ENCODE measurements around the gene ROBO1.
"Not testable (repeated sequence)": the region's sequence is repeated elsewhere in the genome, so short reads cannot be mapped to it uniquely, and the experiment has no call there.

The ROBO1 gene

GRCh38 chr3:79543218-79543982 lies 224.4 kb downstream of the ROBO1 start:
- DNase-seq: no peak

DNA sequence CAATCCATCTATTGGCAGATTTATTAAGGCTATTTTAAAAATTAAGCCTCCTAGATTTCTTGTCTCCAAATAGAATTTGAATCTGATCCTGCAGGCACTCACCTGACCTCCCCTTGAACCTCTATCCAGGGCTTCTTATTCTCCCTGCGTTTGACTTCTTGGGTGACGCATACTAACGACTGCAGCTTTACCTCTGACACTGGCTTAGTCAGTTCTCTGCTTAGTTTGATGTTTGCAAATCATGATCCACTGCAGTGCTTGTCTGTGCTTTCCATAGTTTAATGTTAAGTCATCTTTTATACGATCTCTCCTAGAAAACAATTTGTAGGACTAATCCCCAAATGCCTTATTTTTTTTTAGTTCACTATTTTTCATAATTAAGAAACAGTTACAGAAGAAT lies 233.1 kb downstream of the ROBO1 start:
- DNase-seq: no peak

- no peak for DNase-seq
Measured at GRCh38 chr3:79531566-79532295, 236.1 kb downstream of the ROBO1 start.

DNA sequence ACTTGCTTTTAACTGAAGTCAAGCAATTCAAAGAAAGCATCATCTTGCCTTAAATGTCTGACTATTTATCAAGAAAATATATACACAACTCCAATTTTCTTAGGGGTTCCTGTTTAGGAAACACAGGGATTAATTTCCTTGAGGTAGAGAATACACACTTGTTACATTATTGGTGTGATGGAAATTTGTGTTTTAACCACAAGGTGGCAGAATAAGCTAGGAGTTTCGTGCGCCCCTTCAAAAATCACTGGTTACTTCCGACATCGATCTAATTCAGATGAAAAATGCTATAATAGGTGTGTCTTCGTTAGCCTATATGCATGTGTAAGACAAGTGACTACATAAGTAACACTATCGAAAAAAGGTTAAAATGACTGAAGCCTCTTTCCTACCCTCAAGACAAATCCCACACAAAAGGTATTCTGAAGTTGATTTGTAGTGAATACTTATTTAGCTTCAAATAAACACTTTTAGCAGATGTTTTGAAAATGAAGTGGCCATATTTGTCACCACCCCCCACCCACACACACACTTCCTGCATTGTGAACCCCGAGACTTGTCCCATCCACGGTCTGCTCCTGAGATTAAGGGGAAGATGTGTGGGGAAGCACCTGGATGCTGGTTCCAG lies 246.5 kb downstream of the ROBO1 start:
- DNase-seq: no peak

DNA sequence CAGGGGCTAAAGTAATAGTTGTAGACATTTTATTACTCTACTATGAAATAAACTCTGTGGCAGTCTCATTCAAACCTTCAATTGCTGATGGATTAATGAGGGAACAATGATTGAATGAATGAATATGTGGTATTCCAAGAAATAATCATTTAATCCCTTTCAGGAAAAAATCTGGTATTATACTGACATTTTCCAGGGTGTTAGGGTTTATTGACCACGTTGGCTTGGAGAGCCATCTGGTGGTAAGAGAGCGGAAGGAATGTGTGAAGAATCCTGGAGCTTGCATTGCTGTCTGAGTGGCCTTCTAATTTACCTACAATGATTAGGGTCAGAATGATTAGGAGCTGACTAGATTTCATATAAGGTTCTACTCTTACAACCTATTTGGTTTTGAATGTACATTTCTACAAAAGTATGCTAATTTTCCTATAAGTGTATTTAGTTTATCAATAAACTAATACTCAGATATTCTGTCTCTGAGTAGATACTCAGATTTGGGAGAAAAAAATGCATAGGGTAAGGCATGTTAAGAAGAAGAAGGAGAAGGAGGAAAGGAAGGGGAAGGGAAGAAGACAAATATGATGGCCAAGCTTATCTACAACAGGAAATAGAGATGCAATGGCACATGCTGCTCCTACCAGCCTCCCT lies 249.9 kb downstream of the ROBO1 start:
- no peak for DNase-seq

DNA sequence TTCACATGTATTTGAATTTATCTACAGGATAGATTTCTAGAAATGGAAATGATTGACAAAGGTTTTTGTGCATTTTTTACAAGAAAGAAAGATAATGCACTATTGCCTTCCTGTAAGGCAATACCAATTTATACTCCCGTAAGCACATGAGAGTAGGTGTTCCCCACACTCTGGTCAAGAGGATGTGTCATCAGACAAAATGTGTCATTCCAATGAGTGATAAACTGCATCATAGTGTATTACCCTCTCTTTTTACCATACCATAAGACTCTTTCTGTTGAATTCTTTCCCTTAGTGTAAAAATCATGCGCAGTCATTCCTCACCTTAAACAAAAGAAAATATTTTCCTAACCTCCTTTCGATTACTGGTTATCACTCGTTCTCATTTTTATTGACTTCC lies 251.0 kb downstream of the ROBO1 start:
- DNase-seq: no peak

DNA sequence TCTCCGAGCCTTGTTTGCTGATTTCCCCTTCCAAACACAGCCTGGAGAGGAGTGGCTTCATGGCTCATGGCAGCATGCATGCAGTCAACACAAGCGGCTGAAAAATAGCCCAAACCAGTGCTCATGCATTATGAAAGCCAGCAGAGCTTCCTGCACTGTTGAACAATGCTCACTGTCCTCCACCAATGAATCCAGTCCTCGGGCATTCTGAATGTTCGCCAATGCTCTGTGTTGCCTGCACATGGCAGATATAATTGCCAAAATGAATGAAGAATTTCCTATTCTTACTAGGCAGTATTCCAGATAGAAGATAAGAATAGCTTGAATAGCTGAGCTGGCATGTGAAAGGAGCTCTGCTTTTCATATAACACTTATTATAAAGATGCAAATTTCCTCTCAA lies 252.7 kb downstream of the ROBO1 start:
- no peak for DNase-seq

- DNase-seq: no peak
Measured at GRCh38 chr3:79514069-79514468, 253.7 kb downstream of the ROBO1 start.

DNA sequence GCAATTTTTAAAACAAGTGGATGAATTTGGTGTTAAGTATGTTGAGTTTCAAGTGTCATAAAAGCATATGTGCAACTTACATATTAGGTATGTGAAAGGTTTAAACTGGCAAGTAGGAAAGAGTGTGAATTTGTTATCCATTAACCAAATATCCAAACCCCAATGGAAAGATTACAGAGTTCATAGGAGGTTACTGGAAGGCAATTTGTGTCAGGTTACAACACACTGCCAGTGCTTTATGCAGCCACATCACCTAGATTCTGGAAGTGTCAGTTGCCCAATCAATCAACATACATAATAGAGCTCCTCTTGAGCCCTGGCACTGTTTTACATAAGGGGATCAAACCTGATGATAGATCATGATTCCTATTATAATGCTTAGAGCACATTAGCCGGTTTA lies 261.0 kb downstream of the ROBO1 start:
- DNase-seq: no peak

DNA sequence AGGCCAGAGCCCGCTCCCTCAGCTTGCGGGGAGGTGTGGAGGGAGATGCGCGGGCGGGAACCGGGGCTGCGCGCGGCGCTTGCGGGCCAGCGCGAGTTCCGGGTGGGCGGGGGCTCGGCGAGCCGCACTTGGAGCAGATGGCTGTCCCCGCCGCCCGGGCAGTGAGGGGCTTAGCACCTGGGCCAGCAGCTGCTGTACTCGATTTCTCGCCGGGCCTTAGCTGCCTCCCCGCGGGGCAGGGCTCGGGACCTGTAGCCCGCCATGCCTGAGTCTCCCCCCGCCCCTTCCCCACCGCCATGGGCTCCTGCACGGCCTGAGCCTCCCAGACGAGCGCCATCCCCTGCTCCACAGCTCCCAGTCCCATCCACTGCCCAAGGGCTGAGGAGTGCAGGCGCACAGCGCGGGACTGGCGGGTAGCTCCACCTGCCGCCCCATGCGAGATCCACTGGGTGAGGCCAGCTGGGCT lies 265.5 kb downstream of the ROBO1 start:
- not testable (repeated sequence) for DNase-seq

DNA sequence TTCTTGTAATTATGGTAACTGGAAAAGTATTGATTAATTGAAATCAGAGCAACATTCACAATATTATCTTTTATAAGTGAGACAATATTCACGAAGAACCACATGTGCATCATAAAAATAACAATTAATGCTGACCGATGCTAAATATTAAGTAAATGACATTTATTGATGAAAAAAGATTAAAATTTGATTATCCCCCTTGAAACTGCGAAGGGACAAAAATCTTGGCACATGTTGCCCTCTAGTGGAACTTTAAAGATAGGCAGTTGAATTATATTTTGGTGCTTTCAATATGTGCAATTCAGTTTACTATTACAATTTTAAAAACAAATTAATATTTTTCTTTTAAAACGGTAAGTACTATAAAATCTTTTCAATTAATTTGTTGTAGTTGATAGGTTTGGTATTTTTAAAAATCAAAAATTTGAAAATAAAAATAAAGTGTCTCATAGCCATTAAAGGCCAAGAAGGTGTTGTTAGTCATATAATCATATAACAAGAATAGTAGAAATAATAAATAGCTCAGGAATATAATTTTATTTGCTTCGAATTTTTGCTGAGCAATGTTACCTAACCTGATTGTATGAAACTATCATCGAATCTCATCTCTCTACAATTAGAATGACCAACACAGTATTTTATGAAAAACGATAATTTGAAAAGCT lies 270.2 kb downstream of the ROBO1 start:
- no peak for DNase-seq

DNA sequence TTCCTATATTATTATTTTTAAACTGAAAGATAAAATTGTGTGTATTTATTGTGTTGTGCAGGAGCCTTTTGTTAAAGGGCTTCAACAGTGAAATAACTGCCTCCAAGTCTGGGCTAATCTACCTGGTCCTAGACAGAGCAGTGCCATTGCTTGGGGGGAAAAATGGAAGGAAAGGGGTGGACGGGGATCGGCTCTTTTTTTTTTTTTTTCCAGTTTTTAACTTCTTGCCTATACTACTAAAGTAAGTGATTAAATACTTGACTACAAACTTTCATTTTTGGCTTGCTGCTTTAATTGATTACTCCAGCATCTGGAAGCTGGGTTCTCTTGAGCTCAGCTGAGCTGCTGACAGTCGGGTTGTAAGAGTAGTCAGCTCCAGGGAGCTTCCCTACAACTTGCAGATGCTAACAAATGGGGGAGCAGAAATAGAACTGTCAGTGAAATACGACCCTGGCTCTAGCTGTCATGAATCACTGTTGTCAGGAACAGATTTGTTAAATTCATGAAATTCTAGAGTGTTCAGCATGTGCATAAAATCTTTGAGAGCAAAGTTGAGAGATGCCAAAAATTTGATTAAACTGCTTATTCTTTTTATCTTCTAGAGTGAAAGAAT lies 276.7 kb downstream of the ROBO1 start:
- DNase-seq: no peak

- DNase-seq: no peak
Measured at GRCh38 chr3:79490165-79491028, 277.4 kb downstream of the ROBO1 start.

- no peak for DNase-seq
Measured at GRCh38 chr3:79488407-79488806, 279.4 kb downstream of the ROBO1 start.

DNA sequence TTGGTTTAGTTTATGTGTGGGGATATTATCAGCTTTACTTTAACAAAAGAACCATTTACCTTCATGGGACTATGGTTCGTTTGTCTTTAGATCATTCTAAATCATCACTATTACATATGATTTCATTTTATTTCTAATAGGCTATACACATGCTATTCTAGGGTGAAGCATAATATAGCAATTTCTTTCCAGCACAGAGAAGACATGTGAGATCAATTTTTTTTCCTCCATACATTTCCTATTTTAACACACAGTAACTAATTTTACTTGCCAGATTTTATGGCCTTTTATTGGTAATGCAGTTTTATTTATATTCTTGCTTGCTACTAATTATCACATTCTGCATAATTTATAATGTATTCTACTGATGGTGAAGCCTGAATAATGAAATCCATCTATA lies 287.1 kb downstream of the ROBO1 start:
- no peak for DNase-seq

DNA sequence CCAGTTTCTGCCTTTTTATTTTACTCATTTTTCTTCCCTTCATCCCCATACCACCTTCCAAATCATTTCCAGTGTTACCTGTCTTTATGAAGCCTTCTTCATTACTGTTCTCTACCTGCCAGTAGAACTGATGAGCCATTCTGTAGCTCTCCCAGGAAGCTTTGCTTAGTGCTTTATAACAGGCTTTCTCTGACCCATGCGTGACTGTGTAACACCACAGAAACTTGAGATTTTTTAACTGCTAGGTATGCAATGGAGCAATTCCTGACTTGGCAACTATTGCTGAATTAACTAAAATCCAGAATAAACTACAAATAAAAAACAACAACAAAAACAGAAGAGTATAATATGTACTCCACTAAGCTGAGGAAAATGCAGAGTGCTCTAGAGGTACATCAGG lies 289.2 kb downstream of the ROBO1 start:
- no peak for DNase-seq

DNA sequence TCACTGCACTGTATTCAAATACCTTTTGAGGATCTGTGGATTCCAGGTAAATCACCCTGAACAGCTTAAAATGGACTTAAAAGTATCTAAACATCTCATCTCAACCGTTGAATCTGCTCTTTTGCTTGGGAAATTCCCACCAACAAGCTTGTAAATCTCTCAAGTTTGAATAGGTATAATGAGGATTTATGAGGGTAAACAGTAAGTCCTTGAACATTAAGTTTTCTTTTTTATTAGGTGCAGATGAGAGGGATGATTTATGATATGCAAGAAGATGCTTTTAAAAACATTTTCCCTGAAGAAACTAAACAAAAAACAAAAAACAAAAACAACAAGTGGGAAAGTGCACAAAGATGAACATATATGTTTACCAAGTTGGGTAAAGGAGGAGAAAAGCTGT lies 290.6 kb downstream of the ROBO1 start:
- DNase-seq: no peak

GRCh38 chr3:79473993-79474392 lies 293.8 kb downstream of the ROBO1 start:
- no peak for DNase-seq

- no peak for DNase-seq
Measured at GRCh38 chr3:79467721-79468120, 300.1 kb downstream of the ROBO1 start.

- no peak for DNase-seq
Measured at GRCh38 chr3:79461129-79461792, 306.5 kb downstream of the ROBO1 start.

DNA sequence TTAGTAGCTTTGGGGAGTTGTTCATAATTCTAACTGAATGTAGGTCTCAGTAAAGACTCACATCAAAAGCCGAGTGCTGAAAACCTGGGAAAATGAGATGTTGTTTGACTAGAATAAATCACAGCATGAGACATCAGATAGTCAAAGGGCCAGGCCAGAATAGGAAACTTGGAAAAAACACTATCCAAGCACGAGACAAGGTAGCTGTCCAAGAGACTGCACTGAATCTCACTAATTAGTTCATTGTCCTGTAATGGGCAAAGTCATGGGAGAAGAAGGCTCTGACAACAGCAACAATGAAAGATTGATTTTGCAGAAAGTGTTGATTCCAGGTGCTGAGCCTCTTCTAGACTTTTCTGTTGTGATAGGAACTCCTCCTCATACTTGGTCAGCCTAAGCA lies 314.2 kb downstream of the ROBO1 start:
- no peak for DNase-seq

Data from activated CD4-positive, alpha-beta T cell treated with anti-CD3 and anti-CD28 coated beads, Interleukin-2, amount 50 U/mL, for 4 hours (primary cell).